GM10266 (cell line): Measurements from ENCODE around the gene DACH1.

Source experiments
- DNase-seq: peaks from one replicate; pipeline ENCODE4 v3.0.0; 2012; ENCODE audit errors: extremely low spot score
- TF ChIP-seq, protein P1 (sequence below): IDR thresholded peaks from 2 replicates; pipeline ENCODE4 v1.5.1; 2012; ENCODE audit warnings: mild to moderate bottlenecking, low read depth; ENCODE audit not compliant: control insufficient read depth, insufficient read depth; ENCODE audit errors: missing control alignments

DACH1 gene

DNA sequence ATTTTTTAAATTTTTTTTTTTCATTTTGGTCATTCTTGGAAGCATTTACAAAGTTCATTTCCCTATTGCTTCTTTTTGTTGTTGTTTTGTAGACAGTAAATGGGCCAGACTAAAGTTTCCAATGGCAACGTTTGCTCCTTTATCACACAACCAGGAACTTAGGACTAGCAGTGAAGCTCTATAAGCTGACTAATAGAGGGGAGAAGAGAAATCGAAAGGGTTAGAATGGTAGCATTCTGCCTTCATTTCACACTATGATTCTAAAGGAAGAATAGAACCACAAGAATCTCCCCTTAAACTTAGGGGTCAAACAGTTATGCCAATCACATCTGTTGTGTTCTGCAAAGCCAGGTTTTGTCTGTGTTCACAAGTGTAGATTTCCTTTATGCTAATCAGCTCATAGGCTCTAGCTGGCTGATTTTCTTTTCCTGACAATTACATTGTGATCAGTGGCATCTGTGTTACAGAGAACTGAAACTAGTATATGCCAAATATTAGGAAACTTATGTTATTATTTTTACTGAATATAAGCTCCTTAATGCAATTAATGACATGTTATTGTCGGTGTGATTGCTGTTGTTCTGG is 467.3 kb downstream of the DACH1 start:
- no peak for DNase-seq
- TF ChIP-seq, protein P1, sequence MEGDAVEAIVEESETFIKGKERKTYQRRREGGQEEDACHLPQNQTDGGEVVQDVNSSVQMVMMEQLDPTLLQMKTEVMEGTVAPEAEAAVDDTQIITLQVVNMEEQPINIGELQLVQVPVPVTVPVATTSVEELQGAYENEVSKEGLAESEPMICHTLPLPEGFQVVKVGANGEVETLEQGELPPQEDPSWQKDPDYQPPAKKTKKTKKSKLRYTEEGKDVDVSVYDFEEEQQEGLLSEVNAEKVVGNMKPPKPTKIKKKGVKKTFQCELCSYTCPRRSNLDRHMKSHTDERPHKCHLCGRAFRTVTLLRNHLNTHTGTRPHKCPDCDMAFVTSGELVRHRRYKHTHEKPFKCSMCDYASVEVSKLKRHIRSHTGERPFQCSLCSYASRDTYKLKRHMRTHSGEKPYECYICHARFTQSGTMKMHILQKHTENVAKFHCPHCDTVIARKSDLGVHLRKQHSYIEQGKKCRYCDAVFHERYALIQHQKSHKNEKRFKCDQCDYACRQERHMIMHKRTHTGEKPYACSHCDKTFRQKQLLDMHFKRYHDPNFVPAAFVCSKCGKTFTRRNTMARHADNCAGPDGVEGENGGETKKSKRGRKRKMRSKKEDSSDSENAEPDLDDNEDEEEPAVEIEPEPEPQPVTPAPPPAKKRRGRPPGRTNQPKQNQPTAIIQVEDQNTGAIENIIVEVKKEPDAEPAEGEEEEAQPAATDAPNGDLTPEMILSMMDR: no peak

DNA sequence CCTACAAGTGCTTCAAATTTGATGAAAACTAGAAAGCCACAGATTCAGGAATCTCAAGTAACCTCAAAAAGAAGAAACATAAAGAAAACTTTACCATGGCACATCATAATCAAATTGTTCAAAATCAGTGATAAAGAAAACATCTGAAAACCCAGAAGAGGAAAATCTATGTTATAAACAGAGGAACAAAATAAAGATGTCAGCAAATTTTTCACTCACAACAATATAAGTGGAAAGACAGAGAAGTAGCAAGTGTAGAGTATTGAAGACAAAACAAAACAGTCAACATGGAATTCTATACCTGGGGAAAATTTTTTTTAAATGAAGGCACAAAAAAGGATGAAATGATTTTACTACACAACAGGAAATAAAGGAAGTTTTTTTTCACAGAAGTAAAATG is 470.9 kb downstream of the DACH1 start:
- TF ChIP-seq, protein P1: no peak
- no peak for DNase-seq

DNA sequence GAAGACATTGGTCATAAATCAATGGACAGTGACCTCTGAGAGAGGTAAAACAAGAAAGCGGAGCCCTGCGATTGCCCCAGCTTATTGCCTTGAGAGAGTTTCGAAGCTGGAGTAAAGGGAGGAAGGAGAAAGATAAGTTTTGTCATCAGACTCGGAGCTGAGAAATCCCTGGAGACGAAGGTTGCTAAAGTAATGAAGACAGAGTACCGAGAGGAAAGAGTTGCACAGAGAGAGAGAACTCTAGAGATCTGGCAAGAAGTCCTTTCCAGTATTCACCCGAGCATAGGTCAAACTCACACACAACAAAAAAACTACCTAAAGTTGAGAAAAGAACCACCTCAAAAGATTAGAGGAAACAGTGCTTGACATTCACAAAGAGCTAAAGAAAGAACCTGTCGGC is 472.0 kb downstream of the DACH1 start:
- TF ChIP-seq, protein P1: no peak
- DNase-seq: no peak

DNA sequence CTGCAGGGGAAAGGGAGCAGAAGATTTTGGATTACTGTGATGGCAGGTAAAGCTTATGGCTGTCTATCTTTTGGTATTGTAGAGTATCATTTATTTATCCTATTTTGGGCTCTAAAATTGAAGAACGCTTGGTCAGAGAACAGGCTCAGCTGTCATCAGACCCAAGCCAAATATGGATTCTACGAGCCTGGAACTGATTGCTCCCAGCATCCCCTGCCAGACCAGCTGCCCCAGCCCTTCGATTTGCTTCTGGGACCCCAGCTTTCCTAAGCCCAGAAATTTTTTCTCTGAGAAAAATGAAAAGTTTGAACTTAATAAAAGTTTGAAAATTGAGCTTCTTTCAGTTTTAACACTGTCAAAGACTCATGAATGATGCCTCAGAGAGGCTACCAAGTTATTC is 472.8 kb downstream of the DACH1 start:
- no peak for DNase-seq
- TF ChIP-seq, protein P1: no peak
